Subcutaneous adipose tissue (tissue), 4 donors: ENCODE data around the gene MIA2. TPM values are rescaled to one million over a fixed set of nuclear protein-coding genes. Genes with fewer than 3 reads are reported as not detected.

ENCODE experiments used
- CTCF ChIP-seq: fragments of 450-650 bp; IDR thresholded peaks from one replicate; pipeline ENCODE4 v1.5.1; 2016; ENCODE audit warnings: low read depth, mild to moderate bottlenecking, control low read depth, antibody characterized with exemption, moderate library complexity
- total RNA-seq, 4 donors: library from RNA; depleted of rRNA; stranded (reverse); fragments of >200 nt; gene quantifications; one replicate each; pipeline ENCODE4 v1.1.0, GENCODE V29; 2016

MIA2 gene
- total RNA-seq, 4 donors from 2014 or later = 17.6 to 23.3 (median 19.0) TPM

- no peak for TF ChIP-seq CTCF
Observed at GRCh38 chr14:39228509-39229221, 5.0 kb upstream of the MIA2 start.

- no peak for TF ChIP-seq CTCF
Observed at GRCh38 chr14:39229222-39229543, 4.5 kb upstream of the MIA2 start.

GRCh38 chr14:39229601-39230110 lies 4.1 kb upstream of the MIA2 start:
- TF ChIP-seq CTCF = no peak

GRCh38 chr14:39230416-39231035 lies 3.2 kb upstream of the MIA2 start:
- no peak for TF ChIP-seq CTCF

GRCh38 chr14:39232554-39233415 lies 930 bp upstream of the MIA2 start:
- no peak for TF ChIP-seq CTCF

- TF ChIP-seq CTCF = no peak
Observed at GRCh38 chr14:39240769-39241168, 7.1 kb downstream of the MIA2 start.

- no peak for TF ChIP-seq CTCF
Observed at GRCh38 chr14:39241637-39242036, 7.9 kb downstream of the MIA2 start.
